Measurements from ENCODE around the gene RUNX2. TPM values are rescaled to one million over a fixed set of nuclear protein-coding genes. Genes with fewer than 3 reads are reported as not detected.

Gene RUNX2
- total RNA-seq, 1 donor from 2014 or later: not detected

GRCh38 chr6:45647341-45648261, 319.5 kb downstream of the RUNX2 start:
- no peak overlapping the region for H3K4me3 Mint-ChIP-seq (ENCODE audit: unreplicated experiment)
- no peaks in the 10 kb centered on the region for H3K36me3 Mint-ChIP-seq (ENCODE audit: unreplicated experiment)
- peaks cover 15% of the 10 kb centered on the region for H3K9me3 Mint-ChIP-seq (ENCODE audit: unreplicated experiment)
- TF ChIP-seq CTCF (IDR thresholded peaks at IDR 0.05; ENCODE audit: partially characterized antibody, unreplicated experiment): no peak
- peaks cover 29% of the 10 kb centered on the region for H3K4me1 Mint-ChIP-seq (ENCODE audit: low read depth, unreplicated experiment)
- DNase-seq: no peak
- H3K27ac Mint-ChIP-seq (ENCODE audit: unreplicated experiment): no peak overlapping the region
- peaks cover 4% of the 10 kb centered on the region for H3K27me3 Mint-ChIP-seq (ENCODE audit: unreplicated experiment)

- H3K4me1 Mint-ChIP-seq (ENCODE audit: low read depth, unreplicated experiment): peaks cover 29% of the 10 kb centered on the region
- peak; percentile 32 for DNase-seq
- no peaks in the 10 kb centered on the region for H3K36me3 Mint-ChIP-seq (ENCODE audit: unreplicated experiment)
- no peak for TF ChIP-seq CTCF (IDR thresholded peaks at IDR 0.05; ENCODE audit: partially characterized antibody, unreplicated experiment)
- H3K27me3 Mint-ChIP-seq (ENCODE audit: unreplicated experiment): peaks cover 4% of the 10 kb centered on the region
- H3K4me3 Mint-ChIP-seq (ENCODE audit: unreplicated experiment): no peak overlapping the region
- H3K9me3 Mint-ChIP-seq (ENCODE audit: unreplicated experiment): peaks cover 15% of the 10 kb centered on the region
- H3K27ac Mint-ChIP-seq (ENCODE audit: unreplicated experiment): peak overlapping the region; percentile 74
Observed at GRCh38 chr6:45648262-45648620, 320.1 kb downstream of the RUNX2 start.

- no peak for TF ChIP-seq CTCF (IDR thresholded peaks at IDR 0.05; ENCODE audit: partially characterized antibody, unreplicated experiment)
- Mint-ChIP-seq H3K27me3 (ENCODE audit: unreplicated experiment) (peaks cover 4% of the 10 kb centered on the region), H3K4me1 (ENCODE audit: low read depth, unreplicated experiment) (peaks cover 29% of the 10 kb centered on the region), H3K9me3 (ENCODE audit: unreplicated experiment) (peaks cover 13% of the 10 kb centered on the region), H3K4me3 (ENCODE audit: unreplicated experiment) (no peak overlapping the region), H3K27ac (ENCODE audit: unreplicated experiment) (no peak overlapping the region), H3K36me3 (ENCODE audit: unreplicated experiment) (no peaks in the 10 kb centered on the region)
- DNase-seq: no peak
Observed at GRCh38 chr6:45650524-45651135, 322.5 kb downstream of the RUNX2 start.

GRCh38 chr6:45651301-45651700, 323.2 kb downstream of the RUNX2 start:
- H3K4me3 Mint-ChIP-seq (ENCODE audit: unreplicated experiment): no peak overlapping the region
- peaks cover 13% of the 10 kb centered on the region for H3K9me3 Mint-ChIP-seq (ENCODE audit: unreplicated experiment)
- TF ChIP-seq CTCF (IDR thresholded peaks at IDR 0.05; ENCODE audit: partially characterized antibody, unreplicated experiment): no peak
- no peak for DNase-seq
- peaks cover 29% of the 10 kb centered on the region for H3K4me1 Mint-ChIP-seq (ENCODE audit: low read depth, unreplicated experiment)
- H3K27ac Mint-ChIP-seq (ENCODE audit: unreplicated experiment): no peak overlapping the region
- no peaks in the 10 kb centered on the region for H3K36me3 Mint-ChIP-seq (ENCODE audit: unreplicated experiment)
- H3K27me3 Mint-ChIP-seq (ENCODE audit: unreplicated experiment): peaks cover 4% of the 10 kb centered on the region

GRCh38 chr6:45652416-45652815, 324.3 kb downstream of the RUNX2 start:
- no peak overlapping the region for H3K27ac Mint-ChIP-seq (ENCODE audit: unreplicated experiment)
- H3K4me1 Mint-ChIP-seq (ENCODE audit: low read depth, unreplicated experiment): peaks cover 23% of the 10 kb centered on the region
- DNase-seq: no peak
- no peak overlapping the region for H3K4me3 Mint-ChIP-seq (ENCODE audit: unreplicated experiment)
- no peak for TF ChIP-seq CTCF (IDR thresholded peaks at IDR 0.05; ENCODE audit: partially characterized antibody, unreplicated experiment)
- H3K36me3 Mint-ChIP-seq (ENCODE audit: unreplicated experiment): no peaks in the 10 kb centered on the region
- peaks cover 4% of the 10 kb centered on the region for H3K27me3 Mint-ChIP-seq (ENCODE audit: unreplicated experiment)
- H3K9me3 Mint-ChIP-seq (ENCODE audit: unreplicated experiment): peaks cover 11% of the 10 kb centered on the region
